Mucosa of gallbladder (tissue), 1 donor: ENCODE results near the gene PPP1R27. TPM values are rescaled to one million over a fixed set of nuclear protein-coding genes. Genes with fewer than 3 reads are reported as not detected.

Source experiments
- DNase-seq: peaks from one replicate; pipeline ENCODE4 v3.0.0-alpha.2; 2020; ENCODE audit warnings: low spot score
- total RNA-seq: library from RNA; stranded (reverse); gene quantifications from one replicate; pipeline ENCODE4 v1.2.1, GENCODE V29; 2021
- donor health status: DM: no; HTN: no; CAD: no.

The PPP1R27 gene, protein sequence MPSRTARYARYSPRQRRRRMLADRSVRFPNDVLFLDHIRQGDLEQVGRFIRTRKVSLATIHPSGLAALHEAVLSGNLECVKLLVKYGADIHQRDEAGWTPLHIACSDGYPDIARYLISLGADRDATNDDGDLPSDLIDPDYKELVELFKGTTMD
- total RNA-seq = not detected

DNA sequence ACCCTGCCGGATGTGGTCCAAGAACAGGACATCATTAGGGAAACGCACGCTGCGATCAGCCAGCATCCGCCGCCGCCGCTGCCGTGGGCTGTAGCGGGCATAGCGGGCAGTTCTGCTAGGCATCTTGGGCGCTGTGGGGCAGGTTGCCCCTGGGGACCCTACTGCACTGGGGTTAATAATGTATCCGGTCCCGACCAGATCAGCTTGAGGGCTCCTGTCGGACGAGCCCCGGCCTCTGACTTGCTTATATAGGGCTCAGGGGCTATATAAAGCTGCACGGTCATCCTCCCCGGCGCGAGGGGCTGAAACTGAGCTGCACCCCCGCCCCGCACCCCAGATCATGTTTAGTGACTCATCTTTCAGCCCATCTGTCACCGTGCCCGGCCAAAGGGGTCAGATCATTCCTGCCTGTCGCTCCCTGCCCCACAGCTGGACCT, at the start of gene PPP1R27:
Gene PPP1R27 (minus strand): TSS at position 220 of the 437 bp plus-strand sequence. CDS start 97 bp downstream, at position 123.
- no peak for DNase-seq

DNA sequence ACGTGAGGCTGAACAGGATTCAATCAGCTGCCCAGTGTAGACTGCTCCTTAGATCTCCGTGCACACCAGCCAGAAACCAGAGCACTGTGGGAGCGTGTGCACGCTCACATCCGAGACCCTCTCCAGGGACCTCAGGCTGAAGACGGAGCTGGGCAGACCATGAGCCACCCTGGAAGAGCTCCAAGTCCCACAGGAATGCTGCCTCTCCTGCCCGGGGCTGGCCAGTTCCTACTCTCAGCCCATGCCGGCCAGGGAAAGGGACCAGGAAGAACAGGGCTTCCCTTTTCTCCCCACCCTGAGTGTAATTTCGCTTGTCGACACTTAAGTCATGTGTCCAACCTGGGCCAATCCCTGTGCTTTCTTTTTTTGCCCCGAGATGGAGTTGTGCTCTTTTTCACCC, 49.7 kb upstream of the PPP1R27 start:
- DNase-seq = no peak

DNA sequence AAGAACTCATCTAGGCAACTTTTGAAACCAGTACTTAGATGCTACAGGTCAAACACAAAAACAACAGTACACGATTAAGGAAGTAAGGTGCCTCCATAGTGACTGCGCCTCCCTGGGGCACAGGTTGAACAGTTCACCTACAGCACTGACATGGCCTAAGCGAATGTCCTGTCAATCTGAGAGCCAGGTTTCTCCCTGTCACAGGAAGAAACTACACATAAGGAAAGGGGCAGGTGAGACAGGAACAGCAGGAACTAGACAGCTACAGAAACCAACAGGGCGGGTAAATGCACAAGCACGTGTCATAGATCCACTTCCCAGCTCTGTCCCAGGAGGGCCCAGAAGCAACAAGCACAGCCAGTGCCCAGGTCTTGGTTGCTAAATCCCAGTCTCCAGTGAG, 44.3 kb upstream of the PPP1R27 start:
- DNase-seq = no peak

DNA sequence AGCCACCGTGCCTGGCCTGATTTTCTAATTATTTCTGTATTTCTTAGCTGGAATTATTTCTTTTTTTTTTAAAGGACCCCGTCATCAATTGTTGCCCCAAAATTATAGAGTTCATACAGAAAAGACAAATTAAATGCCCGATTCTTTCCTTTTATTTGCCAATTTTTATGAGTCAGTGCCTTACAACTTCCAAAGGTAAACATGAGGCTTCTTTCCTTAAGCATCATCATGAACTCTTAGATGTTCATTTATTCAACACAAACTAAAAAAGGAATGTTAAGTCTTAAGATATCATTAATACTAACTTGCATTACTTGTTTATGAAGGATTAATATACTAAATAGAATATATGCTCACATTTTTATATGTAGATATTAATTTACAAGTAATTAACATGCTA, 43.4 kb upstream of the PPP1R27 start:
- DNase-seq = no peak

DNA sequence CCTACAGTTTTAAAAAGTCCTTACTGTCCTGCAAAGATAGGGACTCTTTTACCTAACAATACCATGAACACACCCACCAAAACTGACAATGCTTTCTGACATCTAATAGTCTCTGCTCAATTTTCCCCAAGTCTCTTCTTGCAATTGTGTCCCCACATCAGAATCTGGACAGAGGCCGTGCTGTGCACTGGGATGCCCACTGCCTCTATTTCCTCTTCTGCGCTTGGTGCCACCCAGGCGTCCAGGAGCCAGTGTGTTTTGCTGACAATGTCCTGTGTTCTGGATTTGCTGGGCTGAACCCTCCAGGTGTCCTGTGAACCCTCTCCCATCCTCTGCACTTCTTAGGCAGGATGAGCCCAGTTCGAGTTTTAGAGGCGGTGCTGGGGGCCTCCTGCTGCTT, 42.7 kb upstream of the PPP1R27 start:
- DNase-seq = no peak

DNA sequence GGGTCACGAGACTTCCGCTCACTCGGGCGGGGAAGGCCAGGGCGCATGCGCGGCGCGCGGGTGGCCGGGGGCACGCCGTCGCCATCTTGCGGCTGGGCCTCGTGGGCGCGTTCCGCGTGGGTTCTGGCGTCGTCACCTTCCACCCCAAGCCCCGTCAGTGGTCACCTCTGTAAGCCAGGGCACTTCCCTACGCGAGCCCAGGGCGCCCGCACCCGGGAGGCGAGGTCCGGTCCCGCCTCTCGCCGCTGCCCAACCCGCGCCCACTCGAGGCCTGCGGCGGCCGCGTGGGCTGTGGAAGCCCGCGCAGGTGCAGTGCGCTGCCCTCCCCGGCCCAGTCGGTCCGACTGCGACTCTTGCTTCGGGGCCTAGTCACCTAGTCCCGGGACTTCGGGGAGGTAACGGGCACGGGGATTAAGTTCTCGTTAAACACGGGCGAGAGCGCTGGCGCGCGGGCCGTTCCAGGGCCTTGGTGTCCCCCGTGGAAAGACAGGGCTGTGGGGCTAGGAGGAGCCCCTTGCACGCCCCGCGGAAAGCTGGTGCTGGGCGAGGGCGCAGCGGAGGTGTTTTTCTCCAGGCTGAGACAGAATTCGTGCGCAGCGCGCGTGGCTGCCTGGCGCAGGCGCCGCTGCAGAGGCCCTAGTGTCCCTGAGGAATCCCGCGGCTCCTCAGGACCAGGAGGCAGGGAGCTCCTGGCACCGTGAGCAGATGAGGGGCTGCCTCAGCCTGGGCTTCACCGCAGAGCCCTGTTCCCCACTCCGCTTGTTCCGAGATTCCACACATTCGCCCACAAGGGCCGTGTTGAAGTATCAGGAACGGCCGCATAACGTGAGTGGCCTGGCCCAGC, 36.8 kb upstream of the PPP1R27 start:
- DNase-seq = peak; percentile 94

DNA sequence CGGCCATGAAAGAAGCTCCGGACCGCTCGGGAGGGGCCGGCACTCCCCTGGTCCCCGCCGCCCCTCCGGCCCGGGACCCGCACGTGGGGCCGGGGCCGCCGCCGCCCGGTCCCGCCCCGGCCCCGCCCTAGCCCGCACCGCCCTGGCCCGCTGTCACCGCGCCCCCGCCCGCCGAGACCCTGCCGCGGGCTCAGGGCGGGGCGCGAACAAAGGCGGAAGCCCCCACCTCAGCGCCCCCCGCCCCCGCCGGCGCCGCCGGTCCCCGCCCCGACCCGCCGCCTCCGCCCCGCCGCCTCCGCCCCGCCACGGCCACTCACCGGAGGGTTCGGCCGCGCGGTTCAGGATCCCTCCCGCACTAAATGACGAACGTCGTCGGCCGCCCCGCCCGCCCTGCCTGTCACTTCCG, 36.1 kb upstream of the PPP1R27 start, which contains the start of gene ARHGDIA:
Gene ARHGDIA (minus strand): TSS at position 357 of the 406 bp plus-strand sequence. CDS start 1,407 bp downstream, outside the sequence.
- DNase-seq = no peak

DNA sequence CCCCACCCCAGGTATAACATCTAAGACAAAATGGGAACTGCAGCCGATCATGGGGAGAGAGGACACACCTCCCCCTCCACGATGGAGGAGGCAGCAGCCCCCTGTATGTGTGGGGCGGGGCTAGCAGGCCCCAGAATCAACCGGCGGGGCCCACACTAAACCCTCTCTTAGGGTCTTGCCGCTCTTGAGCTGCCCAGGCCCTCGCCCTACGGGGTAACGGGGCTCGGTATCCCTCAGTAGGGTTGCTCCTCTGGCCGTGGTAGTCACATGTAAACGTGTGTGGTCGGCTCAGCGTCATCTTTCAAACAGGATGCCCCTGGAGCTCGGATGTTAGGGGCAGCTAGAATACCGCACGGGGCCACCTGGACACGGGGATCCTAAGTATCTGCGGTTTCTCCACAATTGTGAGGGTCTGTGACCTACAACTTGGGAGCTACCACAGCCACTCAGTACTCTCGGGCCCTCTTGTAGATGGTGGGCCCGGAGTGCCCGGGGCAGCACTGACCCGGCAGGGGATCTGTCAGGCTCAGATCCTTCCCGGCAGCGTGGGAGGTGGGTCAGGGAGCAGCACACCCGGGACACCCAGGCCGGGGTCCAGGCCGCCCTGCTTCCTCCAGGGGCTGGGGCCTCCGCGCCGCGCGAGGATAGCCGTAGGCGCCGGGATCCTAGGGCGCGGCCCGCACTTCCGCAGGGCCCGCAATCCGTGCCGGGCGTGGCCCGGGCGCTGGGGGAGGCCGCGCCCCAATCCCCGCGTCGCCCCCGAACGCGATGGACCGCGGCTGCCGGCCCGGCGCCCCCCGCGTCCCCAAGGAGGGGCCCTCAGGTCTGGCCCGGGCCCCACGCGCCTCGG, 35.5 kb upstream of the PPP1R27 start:
- peak; percentile 25 for DNase-seq

DNA sequence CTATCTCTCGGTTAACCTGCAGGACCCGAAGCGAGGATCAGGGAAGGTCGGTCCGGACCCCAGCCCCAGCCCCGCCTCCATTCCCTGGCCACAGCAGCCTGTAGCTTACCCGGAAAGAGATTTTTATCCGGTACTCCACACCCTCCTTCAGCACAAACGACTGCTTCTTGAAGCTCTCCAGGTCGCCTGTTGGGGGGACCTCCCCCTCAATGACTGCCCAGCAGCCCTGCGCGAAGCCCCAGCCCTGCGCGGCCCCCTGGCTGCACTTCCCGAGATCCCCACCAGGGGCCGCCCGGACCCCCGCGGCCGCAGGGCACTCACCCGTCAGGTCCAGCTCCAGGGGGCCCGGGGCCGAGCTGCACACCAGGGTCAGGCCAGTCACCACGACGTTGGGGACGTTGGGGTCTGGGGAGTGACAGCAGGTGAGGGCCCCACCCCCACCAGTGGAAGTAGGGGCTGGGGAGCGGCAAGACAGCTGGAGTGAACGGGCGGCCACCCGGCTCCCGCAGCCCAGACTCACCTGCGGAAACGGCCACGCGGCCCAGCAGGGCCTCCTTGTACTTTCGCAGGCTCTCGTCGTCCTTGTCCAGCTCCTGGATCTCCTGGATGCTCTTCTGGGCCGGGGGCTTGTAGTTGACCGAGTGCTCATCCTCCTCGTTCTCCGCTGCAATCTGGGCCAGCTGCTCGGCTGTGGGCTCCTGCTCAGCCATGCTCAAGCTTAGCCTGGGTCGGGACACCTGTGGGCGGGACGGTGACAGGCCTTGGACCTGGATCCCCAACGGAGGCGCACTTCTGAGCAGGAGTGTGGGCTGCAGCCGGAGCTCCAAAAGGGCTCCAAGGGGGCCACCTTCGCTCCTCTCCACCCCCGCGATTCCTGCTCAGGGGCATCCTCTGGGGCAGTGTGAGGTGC, 34.6 kb upstream of the PPP1R27 start:
- DNase-seq = no peak

DNA sequence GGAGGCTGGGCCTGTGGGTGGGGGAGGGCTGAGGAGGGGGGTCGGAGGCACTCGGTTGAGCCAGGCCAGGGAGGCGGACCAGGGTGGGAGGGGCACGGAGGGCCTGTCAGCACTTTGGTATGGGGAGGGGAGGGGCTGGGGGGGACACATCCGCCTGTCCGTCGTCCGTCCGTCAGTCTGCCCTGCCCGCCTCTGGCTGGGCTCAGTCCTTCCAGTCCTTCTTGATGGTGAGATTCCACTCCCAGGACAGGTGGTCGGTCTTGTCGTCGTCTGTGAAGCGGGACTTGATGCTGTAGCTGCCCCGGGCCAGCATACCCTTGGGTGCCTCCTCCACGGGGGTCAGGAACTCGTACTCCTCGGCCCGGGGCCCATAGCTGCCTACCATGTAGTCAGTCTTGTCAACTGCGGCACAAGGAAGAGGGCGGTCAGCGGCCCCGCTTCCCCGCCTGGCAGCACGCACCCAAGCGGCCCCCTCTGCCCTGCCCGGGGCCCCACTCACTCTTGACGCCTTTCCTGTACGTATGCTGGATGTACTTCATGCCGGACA, 33.9 kb upstream of the PPP1R27 start:
- DNase-seq = no peak

DNA sequence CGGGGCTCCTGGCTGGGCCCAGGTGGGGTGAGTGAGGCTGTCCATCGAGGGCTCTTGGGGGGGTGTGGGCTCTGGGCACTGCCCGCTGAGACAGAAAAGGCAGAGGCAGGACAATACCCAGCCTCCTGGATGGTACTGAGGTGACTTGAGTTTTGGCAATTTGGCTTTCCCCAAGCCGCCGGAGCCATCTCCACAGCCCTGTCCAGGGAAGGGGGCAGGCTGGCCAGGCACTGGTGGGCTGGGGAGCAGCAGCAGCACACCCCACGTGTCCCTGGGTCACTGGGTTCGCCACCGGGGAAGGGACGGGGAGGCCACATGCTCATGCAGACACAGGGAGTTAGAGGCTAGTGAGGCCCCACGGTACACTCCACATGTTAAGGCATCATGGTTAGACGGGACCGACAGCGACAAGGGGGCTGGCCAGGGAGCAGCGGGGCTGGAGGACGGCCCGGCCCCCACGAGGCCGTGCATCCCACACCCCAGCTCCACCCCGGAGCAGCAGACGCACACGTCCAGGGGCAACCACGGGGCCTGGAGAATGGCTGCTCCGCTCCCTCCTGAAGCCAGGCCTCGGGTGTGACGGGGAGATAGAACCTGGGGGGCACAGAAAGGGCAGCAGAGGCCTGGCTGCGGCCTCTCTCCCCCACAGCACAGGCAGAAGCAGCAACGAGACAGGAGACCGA, 33.3 kb upstream of the PPP1R27 start:
- no peak for DNase-seq

DNA sequence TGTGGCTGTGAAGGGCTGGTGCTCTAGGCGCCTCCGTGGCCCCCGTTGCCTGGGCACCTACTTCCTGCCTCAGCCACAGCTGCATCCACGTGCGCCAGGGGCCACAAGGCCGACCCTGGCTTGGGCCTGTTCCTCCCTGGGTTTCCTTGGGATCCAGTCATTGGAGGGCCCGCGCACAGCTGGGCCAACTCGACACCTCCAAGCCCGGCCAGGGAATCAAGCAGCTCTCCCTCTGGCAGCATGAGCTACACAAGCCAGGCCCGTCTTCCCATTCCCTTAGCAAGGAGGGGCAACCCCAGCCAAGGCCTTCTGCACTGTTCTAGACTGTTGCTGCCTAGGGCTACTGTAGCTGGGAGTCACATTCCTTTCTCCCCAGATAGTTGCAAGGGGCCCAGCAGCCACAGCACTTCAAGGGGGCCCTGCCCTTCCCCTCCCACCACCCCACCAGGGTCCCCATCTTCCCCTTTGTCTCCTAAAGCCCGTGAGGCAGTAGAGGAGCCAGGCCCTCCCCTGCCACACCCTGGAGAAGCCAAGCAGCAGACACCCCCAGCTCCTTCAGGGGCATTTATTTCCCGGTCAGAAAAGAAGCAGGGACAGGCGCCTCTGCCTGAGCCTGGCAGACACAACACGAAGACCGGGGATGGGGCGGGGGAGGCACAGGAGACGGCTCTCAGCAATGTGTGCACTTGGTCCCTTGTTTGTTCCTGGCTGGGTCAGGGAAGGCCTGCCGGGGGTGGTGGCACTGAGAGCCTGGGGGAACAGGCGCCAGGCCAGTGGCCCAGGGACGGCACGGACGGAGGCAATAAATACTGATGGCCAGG, 32.5 kb upstream of the PPP1R27 start:
- no peak for DNase-seq

DNA sequence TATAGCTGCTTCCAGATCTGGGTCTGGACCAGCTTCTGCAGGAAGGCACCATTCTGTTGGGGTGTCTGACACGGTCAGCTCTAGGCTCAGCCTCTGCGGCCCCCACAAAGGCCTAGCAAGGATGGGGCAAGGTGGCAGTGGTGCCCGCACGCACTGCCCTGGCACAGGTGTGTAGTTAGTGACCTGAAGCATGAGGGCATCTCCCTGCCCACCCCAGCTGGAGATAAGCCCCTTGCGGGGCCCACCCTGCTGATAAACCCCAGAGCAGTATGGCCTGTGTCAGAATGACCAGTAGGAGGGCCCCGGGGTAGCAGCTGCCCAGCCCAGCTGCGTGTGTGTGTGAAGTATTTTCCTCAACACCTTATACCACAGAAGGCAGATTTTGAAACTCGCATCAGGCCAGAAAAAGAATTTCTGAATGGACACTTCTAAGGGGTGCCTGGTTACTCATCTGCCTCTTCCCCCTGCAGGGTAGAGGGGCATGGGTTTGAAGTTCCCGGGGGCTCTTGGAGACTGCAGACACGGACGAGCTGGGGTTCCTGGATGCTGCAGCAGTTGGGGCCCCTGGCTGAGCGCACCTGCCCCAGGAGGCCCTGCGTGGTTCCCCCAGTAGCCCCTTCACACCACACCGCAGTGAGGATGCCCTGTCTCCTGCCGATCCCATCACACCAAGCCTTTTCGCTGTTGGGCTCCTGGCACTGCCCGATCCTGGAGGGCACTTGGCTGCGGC, 31.8 kb upstream of the PPP1R27 start:
- no peak for DNase-seq

DNA sequence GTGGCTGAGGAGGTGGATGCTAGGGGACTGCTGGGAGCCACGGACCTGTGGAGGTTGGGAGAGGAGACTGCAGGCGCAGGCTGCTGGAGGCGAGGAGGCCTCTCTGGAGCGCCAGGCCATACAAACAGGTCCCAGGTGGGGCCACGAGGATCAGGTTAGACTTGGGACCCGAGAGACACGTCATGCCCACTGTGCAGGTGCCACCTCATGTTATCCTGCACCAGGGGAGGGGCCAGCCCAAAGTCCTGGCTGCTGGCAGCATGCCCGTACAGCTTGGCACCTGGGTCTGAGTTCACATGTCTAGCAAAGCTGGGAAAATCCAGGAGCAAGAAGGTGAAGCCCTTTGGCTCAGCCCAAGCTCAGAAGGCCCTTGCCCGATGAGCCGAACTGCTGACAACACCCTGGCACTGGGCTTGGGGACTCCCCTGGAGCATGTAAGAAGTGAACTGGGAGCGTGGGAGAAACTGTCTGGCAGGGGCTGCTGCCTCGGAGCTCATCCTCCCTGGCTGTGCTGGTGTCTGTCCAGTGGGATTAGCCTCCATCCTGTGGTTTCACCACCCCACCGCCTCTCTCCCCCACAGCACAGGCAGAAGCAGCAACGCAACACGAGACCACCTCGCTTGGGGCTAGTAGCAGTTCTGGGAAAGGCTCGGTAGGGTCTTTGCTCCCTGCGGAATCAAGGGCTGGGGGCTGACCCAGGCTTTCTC, 31.0 kb upstream of the PPP1R27 start:
- DNase-seq = peak; percentile 93

DNA sequence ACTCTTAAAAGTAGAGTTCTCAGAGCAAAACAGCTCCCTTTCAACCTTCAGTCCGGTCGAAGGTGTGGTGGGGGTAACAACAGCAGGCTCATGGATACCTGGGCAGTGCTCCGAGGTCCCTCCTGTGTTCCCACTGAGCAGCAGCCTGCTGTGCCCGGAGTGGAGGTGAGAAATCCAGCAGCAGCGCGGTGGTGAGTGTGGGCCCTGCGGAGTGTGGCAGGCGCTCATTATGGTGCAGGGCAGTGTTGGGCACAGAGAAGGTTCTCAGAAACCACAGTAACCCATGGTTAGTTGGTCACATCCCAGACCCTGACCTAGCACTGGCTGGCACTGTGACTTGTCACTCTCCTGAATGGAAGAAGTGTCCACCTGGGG, 30.5 kb upstream of the PPP1R27 start:
- DNase-seq = no peak

DNA sequence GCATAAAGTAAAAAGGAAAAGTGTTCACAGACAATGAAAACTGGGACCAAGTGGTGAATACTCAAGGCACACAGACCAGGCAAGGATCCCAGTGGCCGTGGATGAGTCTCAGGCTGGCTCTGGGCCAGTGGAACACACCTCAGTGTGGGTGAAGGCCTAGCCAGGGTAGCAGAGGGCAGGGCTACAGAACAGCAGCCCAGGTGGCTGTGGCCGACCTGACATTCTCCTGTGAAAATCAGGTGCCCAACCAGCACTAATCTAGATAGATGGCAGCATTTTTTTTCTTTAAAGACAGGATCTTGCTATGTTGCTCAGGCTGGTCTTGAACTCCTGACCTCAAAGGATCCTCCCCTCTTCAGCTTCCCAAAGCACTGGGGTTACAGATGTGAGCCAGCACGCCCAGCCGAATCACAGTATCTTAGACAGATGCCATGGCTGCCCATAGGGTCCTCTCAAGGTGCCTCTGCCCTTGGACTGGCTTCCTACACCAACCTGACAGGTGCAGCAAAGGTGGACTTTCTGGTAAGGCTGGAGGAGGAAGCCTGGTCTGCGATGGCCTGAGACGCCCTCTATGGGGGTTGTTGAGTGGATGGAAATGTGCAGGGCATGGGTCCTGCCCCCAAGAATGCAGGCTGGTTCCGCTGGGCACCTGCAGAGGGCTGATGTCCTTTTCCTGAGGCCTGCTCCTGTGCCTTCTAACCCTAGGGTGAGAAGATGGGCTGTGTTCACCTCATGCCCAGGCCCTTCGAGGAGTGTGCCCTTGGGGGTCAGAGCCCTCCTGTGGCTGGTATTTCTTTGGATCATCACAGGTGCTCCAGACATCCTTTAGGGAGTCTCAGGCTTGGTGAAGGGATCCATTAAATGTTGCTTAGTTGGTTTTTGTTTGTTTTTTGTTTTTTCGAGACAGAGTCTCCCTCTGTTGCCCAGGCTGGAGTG, 29.3 kb upstream of the PPP1R27 start:
- DNase-seq = no peak

DNA sequence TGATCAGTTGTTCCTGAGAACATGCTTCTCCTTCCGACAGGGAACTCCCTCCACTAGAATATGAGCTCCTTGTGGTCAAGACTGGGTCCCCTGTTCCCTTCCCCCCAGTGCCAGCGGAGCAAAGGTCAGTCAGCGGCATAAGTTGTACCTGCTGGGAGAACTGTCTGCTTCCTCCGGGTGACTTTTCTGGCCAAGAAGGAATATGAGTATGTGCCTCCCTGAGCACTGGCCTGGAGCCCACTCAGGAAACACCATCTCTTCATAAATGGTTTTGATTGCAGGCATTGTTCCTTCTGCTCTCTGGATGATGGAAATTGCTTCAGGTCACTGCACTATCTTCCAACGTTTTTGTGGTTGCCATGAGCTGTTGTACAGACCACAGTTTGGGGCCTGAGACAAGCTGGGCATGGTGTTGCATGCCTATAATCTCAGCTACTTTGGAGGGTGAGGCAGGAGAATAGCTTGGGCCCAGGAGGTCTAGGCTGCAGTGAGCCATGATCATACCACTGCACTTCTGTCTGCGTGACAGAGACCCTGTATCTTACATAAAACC, 28.3 kb upstream of the PPP1R27 start:
- no peak for DNase-seq
